Fibroblast of mammary gland (primary cell): ENCODE data around the gene UTS2B.

Experiments used
- DNase-seq: peaks from one replicate; pipeline ENCODE4 v3.0.0-alpha.2; 2010; ENCODE audit warnings: low read depth
- H3K4me3 ChIP-seq: 2 replicates; pipeline ENCODE4 v1.5.1; 2011; ENCODE audit warnings: low read depth, mild to moderate bottlenecking, low read length, moderate library complexity; ENCODE audit not compliant: control insufficient read depth
- TF ChIP-seq, protein P1 (sequence below): conservative IDR thresholded peaks from 2 replicates; pipeline ENCODE4 v1.5.1; 2011; ENCODE audit warnings: low read depth, low read length, inconsistent platforms; ENCODE audit not compliant: control insufficient read depth, insufficient read depth

The UTS2B gene

DNA sequence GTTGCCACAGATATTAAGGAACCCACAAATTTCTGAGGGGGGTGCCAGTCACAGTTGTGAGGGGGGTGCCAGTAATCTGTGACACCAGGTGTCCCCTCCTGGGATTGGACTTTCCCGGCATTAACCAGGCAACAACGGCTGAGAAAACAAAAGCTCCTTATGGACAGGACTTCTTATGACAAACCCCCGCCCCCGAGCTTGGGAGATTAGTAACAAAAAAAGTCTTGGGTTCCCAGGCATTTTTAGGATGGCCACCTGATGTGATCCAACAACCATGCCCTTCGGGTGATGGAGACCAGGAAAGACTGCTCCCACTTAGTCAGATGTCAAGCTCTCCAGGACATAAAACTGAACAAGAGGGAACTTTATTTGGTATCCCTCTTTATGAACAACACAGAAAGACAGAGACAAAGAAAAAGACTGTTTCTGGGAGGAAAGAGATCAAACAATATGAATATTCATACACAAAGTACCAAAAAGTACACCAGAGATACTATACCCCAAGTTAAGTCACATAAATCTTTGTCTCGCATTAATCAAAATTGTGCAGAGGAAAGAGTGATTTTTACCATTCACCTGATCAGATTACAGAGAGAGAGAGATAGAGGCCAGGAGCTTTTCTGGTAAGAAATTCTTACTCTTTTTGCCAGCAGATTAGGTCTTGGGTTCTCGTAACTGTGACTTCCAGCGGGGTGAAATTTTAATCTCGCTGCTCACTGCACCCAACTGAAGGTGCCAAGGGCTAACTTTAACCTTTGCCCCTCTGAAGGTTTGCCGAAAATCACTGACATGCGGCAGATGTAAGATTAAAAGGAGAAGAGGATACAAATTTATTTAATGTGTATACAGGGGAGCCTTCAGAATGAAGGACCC lies 69.7 kb downstream of the UTS2B start:
- H3K4me3 ChIP-seq: no peak overlapping the region
- no peak for DNase-seq
- TF ChIP-seq, protein P1, sequence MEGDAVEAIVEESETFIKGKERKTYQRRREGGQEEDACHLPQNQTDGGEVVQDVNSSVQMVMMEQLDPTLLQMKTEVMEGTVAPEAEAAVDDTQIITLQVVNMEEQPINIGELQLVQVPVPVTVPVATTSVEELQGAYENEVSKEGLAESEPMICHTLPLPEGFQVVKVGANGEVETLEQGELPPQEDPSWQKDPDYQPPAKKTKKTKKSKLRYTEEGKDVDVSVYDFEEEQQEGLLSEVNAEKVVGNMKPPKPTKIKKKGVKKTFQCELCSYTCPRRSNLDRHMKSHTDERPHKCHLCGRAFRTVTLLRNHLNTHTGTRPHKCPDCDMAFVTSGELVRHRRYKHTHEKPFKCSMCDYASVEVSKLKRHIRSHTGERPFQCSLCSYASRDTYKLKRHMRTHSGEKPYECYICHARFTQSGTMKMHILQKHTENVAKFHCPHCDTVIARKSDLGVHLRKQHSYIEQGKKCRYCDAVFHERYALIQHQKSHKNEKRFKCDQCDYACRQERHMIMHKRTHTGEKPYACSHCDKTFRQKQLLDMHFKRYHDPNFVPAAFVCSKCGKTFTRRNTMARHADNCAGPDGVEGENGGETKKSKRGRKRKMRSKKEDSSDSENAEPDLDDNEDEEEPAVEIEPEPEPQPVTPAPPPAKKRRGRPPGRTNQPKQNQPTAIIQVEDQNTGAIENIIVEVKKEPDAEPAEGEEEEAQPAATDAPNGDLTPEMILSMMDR: no peak

DNA sequence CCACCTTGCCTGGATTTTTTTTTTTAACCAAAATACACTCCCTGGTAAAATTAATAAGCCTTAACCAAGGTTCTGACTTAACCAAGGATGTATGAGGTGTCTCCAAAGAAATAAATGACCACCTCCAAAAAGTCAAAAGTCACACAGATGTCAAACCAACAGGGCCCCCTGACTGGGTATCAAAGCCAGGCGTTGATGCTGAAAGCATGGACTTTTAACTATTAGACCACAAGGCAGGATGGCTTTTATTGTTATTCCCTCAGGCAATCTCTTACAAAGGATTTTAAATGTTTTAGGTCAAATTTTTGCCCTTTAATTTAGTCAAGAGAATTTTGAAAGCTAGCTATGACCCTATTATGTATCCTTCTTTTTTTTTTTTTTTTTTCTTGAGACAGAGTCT lies 70.8 kb downstream of the UTS2B start:
- H3K4me3 ChIP-seq: no peak overlapping the region
- TF ChIP-seq, protein P1: no peak
- DNase-seq: no peak

DNA sequence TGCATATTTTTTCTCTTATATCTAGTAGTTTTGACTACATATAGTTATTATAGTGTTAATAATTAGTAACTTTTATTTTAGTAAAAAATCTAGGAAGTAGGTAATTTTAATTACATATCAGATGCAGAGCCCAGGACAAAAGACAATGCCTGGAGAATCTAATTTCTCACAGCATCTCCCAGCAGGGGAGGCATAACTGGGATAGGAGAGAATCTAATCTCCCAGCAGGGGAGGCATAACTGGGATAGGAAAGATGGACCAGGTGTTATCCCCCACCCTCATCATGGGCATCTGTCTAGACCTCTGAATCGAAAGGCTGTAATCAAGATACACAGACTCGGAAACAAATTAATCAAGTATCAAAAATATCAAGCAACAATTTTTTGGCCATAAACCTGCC lies 73.0 kb downstream of the UTS2B start:
- TF ChIP-seq, protein P1: no peak
- no peak for DNase-seq
- H3K4me3 ChIP-seq: no peak overlapping the region

DNA sequence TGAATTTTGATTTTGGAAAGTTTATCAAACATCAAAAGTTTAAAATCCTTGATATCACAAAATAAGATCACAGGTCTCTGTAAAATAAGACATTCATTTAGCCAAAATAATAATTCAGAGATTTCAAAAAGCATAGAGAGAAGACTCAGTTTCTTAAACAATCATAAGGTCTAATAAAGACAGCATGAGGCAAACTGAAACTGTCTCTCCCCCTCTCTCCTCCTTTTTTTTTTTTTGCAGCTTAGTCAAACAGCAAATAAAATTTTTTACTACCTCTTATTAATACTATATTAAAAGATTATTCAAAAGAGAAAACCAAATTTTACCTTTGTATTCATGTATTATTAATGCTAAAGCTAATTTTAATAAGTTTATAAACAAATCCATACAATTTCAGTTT lies 73.9 kb downstream of the UTS2B start:
- no peak overlapping the region for H3K4me3 ChIP-seq
- TF ChIP-seq, protein P1: no peak
- DNase-seq: no peak

DNA sequence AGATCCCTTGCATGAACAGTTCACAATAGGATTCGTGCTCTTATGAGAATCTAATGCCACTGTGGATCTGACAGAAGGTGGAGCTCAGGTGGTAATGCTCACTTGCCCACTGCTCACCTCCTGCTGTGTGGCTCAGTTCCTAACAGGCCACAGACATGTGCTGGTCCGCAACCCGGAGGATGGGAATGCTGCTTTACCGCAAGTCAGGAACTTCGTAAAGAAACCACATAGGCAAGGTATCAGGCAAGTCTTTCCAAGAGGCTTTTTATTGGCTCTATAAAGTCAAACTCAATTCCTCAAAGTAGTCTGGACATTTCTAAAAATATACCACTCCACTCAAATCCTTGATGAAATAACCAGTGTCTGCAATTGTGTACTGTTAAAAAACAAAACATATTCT lies 75.2 kb downstream of the UTS2B start:
- TF ChIP-seq, protein P1: no peak
- no peak overlapping the region for H3K4me3 ChIP-seq
- DNase-seq: no peak

DNA sequence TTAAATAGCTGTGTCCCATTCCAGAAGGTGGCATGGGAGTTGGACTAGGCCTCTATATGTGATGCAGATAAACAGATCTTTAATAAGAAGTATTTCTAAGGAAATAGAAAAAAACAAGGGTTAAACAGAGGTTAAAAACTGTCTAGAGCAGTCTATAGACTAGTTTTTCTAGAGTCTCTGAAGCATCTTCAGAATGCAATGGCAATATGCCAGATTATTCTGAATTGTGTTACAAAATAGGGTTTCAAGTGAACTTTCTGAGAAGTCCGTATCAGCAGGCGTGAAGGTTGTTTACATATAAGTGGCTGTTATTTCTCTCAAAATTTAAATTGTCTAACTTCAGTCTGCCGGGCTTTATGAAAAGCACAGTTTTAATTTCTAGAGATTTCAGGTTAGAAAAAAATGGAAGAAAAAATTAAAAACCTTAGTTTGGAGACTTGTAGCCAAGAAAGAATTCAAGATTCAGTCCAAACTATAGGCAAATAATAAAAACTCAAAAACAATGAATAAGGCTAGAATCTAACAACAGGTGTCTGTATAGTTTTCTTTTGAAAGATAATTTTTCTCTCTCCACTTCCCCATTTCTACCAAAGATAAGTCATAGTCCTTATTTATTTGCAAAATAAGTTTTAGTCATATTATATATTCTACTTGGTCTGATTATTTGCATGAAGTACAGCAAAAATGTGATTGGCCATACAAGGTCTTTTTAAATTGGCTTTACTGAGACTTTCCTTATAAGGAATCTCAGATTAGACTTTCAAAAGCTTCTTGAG lies 76.0 kb downstream of the UTS2B start:
- TF ChIP-seq, protein P1: no peak
- no peak for DNase-seq
- H3K4me3 ChIP-seq: no peak overlapping the region
